ENCODE data around the gene OR4K15. TPM values are rescaled to one million over a fixed set of nuclear protein-coding genes. Genes with fewer than 3 reads are reported as not detected.

OR4K15 gene
- total RNA-seq, 1 donor from 2014 or later: not detected

- ATAC-seq (no peak), DNase-seq (no peak)
- no peak for TF ChIP-seq CTCF (IDR thresholded peaks at IDR 0.05)
- H3K4me3 ChIP-seq: no peak overlapping the region
- H3K36me3 ChIP-seq: no peaks in the 10 kb centered on the region
- H3K27me3 ChIP-seq (ENCODE audit: low read depth): no peaks in the 10 kb centered on the region
- H3K27ac ChIP-seq: no peak overlapping the region
- H3K9me3 ChIP-seq: no peaks in the 10 kb centered on the region
- no peaks in the 10 kb centered on the region for H3K4me1 ChIP-seq
- intact Hi-C loops (cut with DNase I): no loop called here
Measured at GRCh38 chr14:19974844-19975243, 547 bp upstream of the OR4K15 start.

GRCh38 chr14:19993438-19993837, 18.0 kb downstream of the OR4K15 start:
- no peak overlapping the region for H3K27ac ChIP-seq
- DNase-seq: no peak
- TF ChIP-seq CTCF (IDR thresholded peaks at IDR 0.05): no peak
- no peak for ATAC-seq
- no peaks in the 10 kb centered on the region for H3K36me3 ChIP-seq
- no peaks in the 10 kb centered on the region for H3K27me3 ChIP-seq (ENCODE audit: low read depth)
- H3K9me3 ChIP-seq: no peaks in the 10 kb centered on the region
- H3K4me1 ChIP-seq: no peaks in the 10 kb centered on the region
- H3K4me3 ChIP-seq: no peak overlapping the region
- intact Hi-C loops (cut with DNase I): no loop called here

GRCh38 chr14:20001863-20002262, 26.5 kb downstream of the OR4K15 start, which contains the start of gene OR4Q2:
Gene OR4Q2, plus strand, starts transcription at chr14:20002163.
- TF ChIP-seq CTCF (IDR thresholded peaks at IDR 0.05): no peak
- no peaks in the 10 kb centered on the region for H3K27me3 ChIP-seq (ENCODE audit: low read depth)
- H3K4me3 ChIP-seq: no peak within 1 kb of the TSS
- H3K9me3 ChIP-seq: no peaks in the 10 kb centered on the region
- no peak for DNase-seq
- H3K27ac ChIP-seq: no peak within 1 kb of the TSS
- no peaks in the 10 kb centered on the region for H3K36me3 ChIP-seq
- no peak for ATAC-seq
- no peaks in the 10 kb centered on the region for H3K4me1 ChIP-seq
- intact Hi-C loops (cut with DNase I): no loop called here

GRCh38 chr14:20002319-20002718, 26.9 kb downstream of the OR4K15 start:
- no peaks in the 10 kb centered on the region for H3K9me3 ChIP-seq
- no peaks in the 10 kb centered on the region for H3K36me3 ChIP-seq
- no peaks in the 10 kb centered on the region for H3K27me3 ChIP-seq (ENCODE audit: low read depth)
- H3K27ac ChIP-seq: no peak overlapping the region
- no peak for TF ChIP-seq CTCF (IDR thresholded peaks at IDR 0.05)
- DNase-seq (no peak), ATAC-seq (peak in 1 of 2 donors; percentile 69)
- intact Hi-C loops (cut with DNase I): no loop called here
- H3K4me3 ChIP-seq: no peak overlapping the region
- no peaks in the 10 kb centered on the region for H3K4me1 ChIP-seq

DNA sequence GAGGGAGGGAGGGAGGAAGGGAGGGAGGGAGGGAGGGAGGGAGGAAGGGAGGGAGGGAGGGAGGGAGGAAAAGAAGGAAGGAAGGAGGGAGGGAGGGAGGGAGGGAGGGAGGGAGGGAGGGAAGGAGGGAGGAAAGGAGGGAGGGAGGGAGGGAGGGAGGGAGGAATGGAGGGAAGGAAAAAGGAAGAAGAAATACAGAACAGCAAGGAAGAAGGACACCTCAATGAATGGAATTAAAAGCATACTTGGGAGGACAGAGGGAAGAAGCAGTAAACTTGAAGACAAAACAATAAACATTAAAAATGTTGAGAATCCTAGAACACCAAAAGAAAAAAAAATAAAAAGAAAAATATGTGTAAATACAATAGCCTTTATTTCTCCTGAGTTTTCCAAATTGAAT, 32.8 kb downstream of the OR4K15 start:
- intact Hi-C loops (cut with DNase I): no loop called here
- ATAC-seq (no peak), DNase-seq (no peak)
- Histone ChIP-seq H3K36me3 (no peaks in the 10 kb centered on the region), H3K27me3 (ENCODE audit: low read depth) (no peaks in the 10 kb centered on the region), H3K4me3 (no peak overlapping the region), H3K27ac (no peak overlapping the region), H3K4me1 (no peaks in the 10 kb centered on the region), H3K9me3 (no peaks in the 10 kb centered on the region)
- no peak for TF ChIP-seq CTCF (IDR thresholded peaks at IDR 0.05)
